HEK293 (cell line): ENCODE data around the gene MMS19.

Source experiments
- BCL11B ChIP-seq: fragments of 450-650 bp; formaldehyde crosslinking; IDR thresholded peaks from 2 replicates; pipeline ENCODE4 v1.5.1; 2016; ENCODE audit warnings: low read depth, missing biosample characterization, missing genetic modification characterization
- EGR2 ChIP-seq: fragments of 450-650 bp; formaldehyde crosslinking; IDR thresholded peaks from 2 replicates; pipeline ENCODE4 v1.5.1; 2016; ENCODE audit warnings: low read depth, missing biosample characterization, missing genetic modification characterization
- GFI1B ChIP-seq: fragments of 450-650 bp; formaldehyde crosslinking; IDR thresholded peaks from 2 replicates; pipeline ENCODE4 v1.5.1; 2016; ENCODE audit warnings: missing biosample characterization, missing genetic modification characterization
- PATZ1 ChIP-seq: fragments of 450-650 bp; formaldehyde crosslinking; IDR thresholded peaks from 2 replicates; pipeline ENCODE4 v1.5.1; 2016; ENCODE audit warnings: missing biosample characterization, missing genetic modification characterization
- REST ChIP-seq: fragments of 450-650 bp; formaldehyde crosslinking; IDR thresholded peaks from 2 replicates; pipeline ENCODE4 v1.5.1; 2016; ENCODE audit warnings: missing biosample characterization, missing genetic modification characterization
- ZIC2 ChIP-seq: fragments of 450-650 bp; formaldehyde crosslinking; IDR thresholded peaks from 2 replicates; pipeline ENCODE4 v1.5.1; 2016; ENCODE audit warnings: missing biosample characterization, missing genetic modification characterization
- ZNF10 ChIP-seq: fragments of 450-650 bp; formaldehyde crosslinking; IDR thresholded peaks from 2 replicates; pipeline ENCODE4 v1.5.1; 2017; ENCODE audit warnings: missing biosample characterization, missing genetic modification characterization
- ZNF121 ChIP-seq: fragments of 450-650 bp; formaldehyde crosslinking; IDR thresholded peaks from 2 replicates; pipeline ENCODE4 v1.5.1; 2016; ENCODE audit warnings: missing biosample characterization, missing genetic modification characterization
- ZNF24 ChIP-seq: fragments of 450-650 bp; formaldehyde crosslinking; IDR thresholded peaks from 2 replicates; pipeline ENCODE4 v1.5.1; 2016; ENCODE audit warnings: missing biosample characterization, missing genetic modification characterization
- ZNF350 ChIP-seq: fragments of 450-650 bp; formaldehyde crosslinking; IDR thresholded peaks from 2 replicates; pipeline ENCODE4 v1.5.0; 2017; ENCODE audit warnings: missing biosample characterization, mild to moderate bottlenecking, missing genetic modification characterization
- ZNF394 ChIP-seq: fragments of 450-650 bp; formaldehyde crosslinking; IDR thresholded peaks from 2 replicates; pipeline ENCODE4 v1.5.1; 2016; ENCODE audit warnings: missing biosample characterization, missing genetic modification characterization, mild to moderate bottlenecking, moderate library complexity, borderline replicate concordance
- ZNF530 ChIP-seq: fragments of 450-650 bp; formaldehyde crosslinking; IDR thresholded peaks from 2 replicates; pipeline ENCODE4 v1.5.1; 2016; ENCODE audit warnings: low read depth, missing biosample characterization, missing genetic modification characterization
- ZNF558 ChIP-seq: fragments of 450-650 bp; formaldehyde crosslinking; IDR thresholded peaks from 2 replicates; pipeline ENCODE4 v1.5.1; 2016; ENCODE audit warnings: missing biosample characterization, missing genetic modification characterization
- ZNF623 ChIP-seq: fragments of 450-650 bp; formaldehyde crosslinking; IDR thresholded peaks from 2 replicates; pipeline ENCODE4 v1.5.1; 2016; ENCODE audit warnings: missing biosample characterization, missing genetic modification characterization
- ZNF670 ChIP-seq: fragments of 450-650 bp; formaldehyde crosslinking; IDR thresholded peaks from 2 replicates; pipeline ENCODE4 v1.5.1; 2016; ENCODE audit warnings: missing biosample characterization, missing genetic modification characterization, low read depth
- ZNF692 ChIP-seq: fragments of 450-650 bp; formaldehyde crosslinking; IDR thresholded peaks from 2 replicates; pipeline ENCODE4 v1.5.1; 2016; ENCODE audit warnings: missing biosample characterization, missing genetic modification characterization
- ZSCAN16 ChIP-seq: fragments of 450-650 bp; formaldehyde crosslinking; IDR thresholded peaks from 2 replicates; pipeline ENCODE4 v1.5.1; 2016; ENCODE audit warnings: missing biosample characterization, missing genetic modification characterization
- TF ChIP-seq, protein P1 (sequence below): fragments of 450-650 bp; formaldehyde crosslinking; IDR thresholded peaks from 2 replicates; pipeline ENCODE4 v1.5.1; 2016; ENCODE audit warnings: missing biosample characterization, missing genetic modification characterization
- TF ChIP-seq, protein P2 (sequence below): fragments of 450-650 bp; formaldehyde crosslinking; IDR thresholded peaks from 2 replicates; pipeline ENCODE4 v1.5.1; 2017; ENCODE audit warnings: missing biosample characterization, missing genetic modification characterization
- TF ChIP-seq, protein P3 (sequence below): fragments of 450-650 bp; formaldehyde crosslinking; IDR thresholded peaks from 2 replicates; pipeline ENCODE4 v1.5.1; 2016; ENCODE audit warnings: missing biosample characterization, missing genetic modification characterization
- TF ChIP-seq, protein P4 (sequence below): fragments of 450-650 bp; formaldehyde crosslinking; IDR thresholded peaks from 2 replicates; pipeline ENCODE4 v1.5.1; 2016; ENCODE audit warnings: missing biosample characterization, missing genetic modification characterization
- TF ChIP-seq, protein P5 (sequence below): fragments of 450-650 bp; IDR thresholded peaks from 2 replicates; pipeline ENCODE4 v1.5.1; 2018; ENCODE audit warnings: missing biosample characterization, mild to moderate bottlenecking, missing genetic modification characterization

The MMS19 gene

GRCh38 chr10:97497572-97498075 lies 598 bp downstream of the MMS19 start (continued):
- TF ChIP-seq REST (tag by site-specific recombination) (peak; percentile 48; the same call in 1 of the 2 replicates), BCL11B (tag by site-specific recombination) (peak; percentile 30; the same call in 1 of the 2 replicates), ZNF10 (tag by site-specific recombination) (no peak), GFI1B (tag by site-specific recombination) (no peak), ZNF121 (peak; percentile 47; the same call in 1 of the 2 replicates), ZNF24 (peak; percentile 90; the same call in 1 of the 2 replicates), ZNF692 (peak; percentile 71; the same call in 1 of the 2 replicates), ZSCAN16 (no peak; the same call in 1 of the 2 replicates), ZNF558 (tag by site-specific recombination) (0 out of 2 replicates have a peak, but pooled peaks have one; percentile 12), EGR2 (tag by site-specific recombination) (no peak), ZNF530 (tag by site-specific recombination) (no peak), ZNF350 (tag by site-specific recombination) (no peak), ZIC2 (tag by site-specific recombination) (peak; percentile 57; the same call in 1 of the 2 replicates), PATZ1 (tag by site-specific recombination) (peak; percentile 31; the same call in 1 of the 2 replicates), ZNF670 (no peak), ZNF623 (tag by site-specific recombination) (0 out of 2 replicates have a peak, but pooled peaks have one; percentile 27), ZNF394 (tag by site-specific recombination) (peak; percentile 76; the same call in 1 of the 2 replicates)
- TF ChIP-seq, protein P1, sequence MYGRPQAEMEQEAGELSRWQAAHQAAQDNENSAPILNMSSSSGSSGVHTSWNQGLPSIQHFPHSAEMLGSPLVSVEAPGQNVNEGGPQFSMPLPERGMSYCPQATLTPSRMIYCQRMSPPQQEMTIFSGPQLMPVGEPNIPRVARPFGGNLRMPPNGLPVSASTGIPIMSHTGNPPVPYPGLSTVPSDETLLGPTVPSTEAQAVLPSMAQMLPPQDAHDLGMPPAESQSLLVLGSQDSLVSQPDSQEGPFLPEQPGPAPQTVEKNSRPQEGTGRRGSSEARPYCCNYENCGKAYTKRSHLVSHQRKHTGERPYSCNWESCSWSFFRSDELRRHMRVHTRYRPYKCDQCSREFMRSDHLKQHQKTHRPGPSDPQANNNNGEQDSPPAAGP (tag by site-specific recombination): peak; percentile 60; the same call in 1 of the 2 replicates
- TF ChIP-seq, protein P2, sequence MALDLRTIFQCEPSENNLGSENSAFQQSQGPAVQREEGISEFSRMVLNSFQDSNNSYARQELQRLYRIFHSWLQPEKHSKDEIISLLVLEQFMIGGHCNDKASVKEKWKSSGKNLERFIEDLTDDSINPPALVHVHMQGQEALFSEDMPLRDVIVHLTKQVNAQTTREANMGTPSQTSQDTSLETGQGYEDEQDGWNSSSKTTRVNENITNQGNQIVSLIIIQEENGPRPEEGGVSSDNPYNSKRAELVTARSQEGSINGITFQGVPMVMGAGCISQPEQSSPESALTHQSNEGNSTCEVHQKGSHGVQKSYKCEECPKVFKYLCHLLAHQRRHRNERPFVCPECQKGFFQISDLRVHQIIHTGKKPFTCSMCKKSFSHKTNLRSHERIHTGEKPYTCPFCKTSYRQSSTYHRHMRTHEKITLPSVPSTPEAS: no peak
- TF ChIP-seq, protein P3, sequence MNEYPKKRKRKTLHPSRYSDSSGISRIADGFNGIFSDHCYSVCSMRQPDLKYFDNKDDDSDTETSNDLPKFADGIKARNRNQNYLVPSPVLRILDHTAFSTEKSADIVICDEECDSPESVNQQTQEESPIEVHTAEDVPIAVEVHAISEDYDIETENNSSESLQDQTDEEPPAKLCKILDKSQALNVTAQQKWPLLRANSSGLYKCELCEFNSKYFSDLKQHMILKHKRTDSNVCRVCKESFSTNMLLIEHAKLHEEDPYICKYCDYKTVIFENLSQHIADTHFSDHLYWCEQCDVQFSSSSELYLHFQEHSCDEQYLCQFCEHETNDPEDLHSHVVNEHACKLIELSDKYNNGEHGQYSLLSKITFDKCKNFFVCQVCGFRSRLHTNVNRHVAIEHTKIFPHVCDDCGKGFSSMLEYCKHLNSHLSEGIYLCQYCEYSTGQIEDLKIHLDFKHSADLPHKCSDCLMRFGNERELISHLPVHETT (tag by site-specific recombination): peak; percentile 74; the same call in 1 of the 2 replicates
- TF ChIP-seq, protein P4, sequence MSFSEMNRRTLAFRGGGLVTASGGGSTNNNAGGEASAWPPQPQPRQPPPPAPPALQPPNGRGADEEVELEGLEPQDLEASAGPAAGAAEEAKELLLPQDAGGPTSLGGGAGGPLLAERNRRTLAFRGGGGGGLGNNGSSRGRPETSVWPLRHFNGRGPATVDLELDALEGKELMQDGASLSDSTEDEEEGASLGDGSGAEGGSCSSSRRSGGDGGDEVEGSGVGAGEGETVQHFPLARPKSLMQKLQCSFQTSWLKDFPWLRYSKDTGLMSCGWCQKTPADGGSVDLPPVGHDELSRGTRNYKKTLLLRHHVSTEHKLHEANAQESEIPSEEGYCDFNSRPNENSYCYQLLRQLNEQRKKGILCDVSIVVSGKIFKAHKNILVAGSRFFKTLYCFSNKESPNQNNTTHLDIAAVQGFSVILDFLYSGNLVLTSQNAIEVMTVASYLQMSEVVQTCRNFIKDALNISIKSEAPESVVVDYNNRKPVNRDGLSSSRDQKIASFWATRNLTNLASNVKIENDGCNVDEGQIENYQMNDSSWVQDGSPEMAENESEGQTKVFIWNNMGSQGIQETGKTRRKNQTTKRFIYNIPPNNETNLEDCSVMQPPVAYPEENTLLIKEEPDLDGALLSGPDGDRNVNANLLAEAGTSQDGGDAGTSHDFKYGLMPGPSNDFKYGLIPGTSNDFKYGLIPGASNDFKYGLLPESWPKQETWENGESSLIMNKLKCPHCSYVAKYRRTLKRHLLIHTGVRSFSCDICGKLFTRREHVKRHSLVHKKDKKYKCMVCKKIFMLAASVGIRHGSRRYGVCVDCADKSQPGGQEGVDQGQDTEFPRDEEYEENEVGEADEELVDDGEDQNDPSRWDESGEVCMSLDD (tag by site-specific recombination): peak; percentile 72; the same call in 1 of the 2 replicates
- TF ChIP-seq, protein P5, sequence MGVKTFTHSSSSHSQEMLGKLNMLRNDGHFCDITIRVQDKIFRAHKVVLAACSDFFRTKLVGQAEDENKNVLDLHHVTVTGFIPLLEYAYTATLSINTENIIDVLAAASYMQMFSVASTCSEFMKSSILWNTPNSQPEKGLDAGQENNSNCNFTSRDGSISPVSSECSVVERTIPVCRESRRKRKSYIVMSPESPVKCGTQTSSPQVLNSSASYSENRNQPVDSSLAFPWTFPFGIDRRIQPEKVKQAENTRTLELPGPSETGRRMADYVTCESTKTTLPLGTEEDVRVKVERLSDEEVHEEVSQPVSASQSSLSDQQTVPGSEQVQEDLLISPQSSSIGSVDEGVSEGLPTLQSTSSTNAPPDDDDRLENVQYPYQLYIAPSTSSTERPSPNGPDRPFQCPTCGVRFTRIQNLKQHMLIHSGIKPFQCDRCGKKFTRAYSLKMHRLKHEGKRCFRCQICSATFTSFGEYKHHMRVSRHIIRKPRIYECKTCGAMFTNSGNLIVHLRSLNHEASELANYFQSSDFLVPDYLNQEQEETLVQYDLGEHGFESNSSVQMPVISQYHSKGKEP (tag by site-specific recombination): no peak
